Epithelial cell of esophagus (primary cell): ENCODE results near the gene TBP.

Experiments
- DNase-seq: peaks from one replicate; pipeline ENCODE4 v3.0.0; 2010; ENCODE audit warnings: low read depth
- H3K4me3 ChIP-seq: 2 replicates; pipeline ENCODE4 v1.5.1; 2011; ENCODE audit warnings: mild to moderate bottlenecking, low read length, control low read depth
- CTCF ChIP-seq: IDR thresholded peaks from 2 replicates; pipeline ENCODE4 v1.5.1; 2011; ENCODE audit warnings: low read depth, mild to moderate bottlenecking, low read length, control low read depth, inconsistent platforms; ENCODE audit not compliant: insufficient read depth; ENCODE audit errors: missing control alignments

Gene TBP

GRCh38 chr6:170583756-170584180, 29.6 kb downstream of the TBP start:
- DNase-seq: no peak
- peak; percentile 18 for TF ChIP-seq CTCF

GRCh38 chr6:170584181-170584953, 30.2 kb downstream of the TBP start, which contains the start of gene PDCD2:
Gene PDCD2, minus strand, starts transcription at chr6:170584637. Its CDS starts 56 bp downstream, at chr6:170584581.
- peak; percentile 96 for DNase-seq
- no peak for TF ChIP-seq CTCF
- H3K4me3 ChIP-seq: peak within 1 kb of the TSS; percentile 95

More at GRCh38 chr6:170583756-170584180, 29.6 kb downstream of the TBP start:
- H3K4me3 ChIP-seq: peak overlapping the region; percentile 95

- DNase-seq: peak; percentile 67
- TF ChIP-seq CTCF: no peak
- H3K4me3 ChIP-seq: peak overlapping the region; percentile 95
Measured at GRCh38 chr6:170584954-170585498, 30.9 kb downstream of the TBP start.

GRCh38 chr6:170590725-170591124, 36.6 kb downstream of the TBP start:
- TF ChIP-seq CTCF: no peak
- H3K4me3 ChIP-seq: no peak overlapping the region
- no peak for DNase-seq

GRCh38 chr6:170596426-170596825, 42.3 kb downstream of the TBP start:
- no peak overlapping the region for H3K4me3 ChIP-seq
- TF ChIP-seq CTCF: no peak
- DNase-seq: no peak

- no peak for DNase-seq
- no peak overlapping the region for H3K4me3 ChIP-seq
- TF ChIP-seq CTCF: no peak
Measured at GRCh38 chr6:170597278-170597677, 43.1 kb downstream of the TBP start.
